Lower leg skin (tissue), 3 donors: ENCODE results near the gene EYS.

ENCODE experiments used
- POLR2A ChIP-seq, 2 donors: fragments of 450-650 bp; IDR thresholded peaks; one replicate each; pipeline ENCODE4 v1.6.1; 2016 to 2017; ENCODE audit warnings: antibody characterized with exemption in 2 of 2, mild to moderate bottlenecking in 1 of 2, moderate library complexity in 1 of 2
- TF ChIP-seq, protein P1 (sequence below), 3 donors: fragments of 450-650 bp; IDR thresholded peaks; one replicate each; pipeline ENCODE4 v1.5.1; 2016; ENCODE audit warnings: antibody characterized with exemption in 3 of 3, mild to moderate bottlenecking in 3 of 3, moderate library complexity in 2 of 3

- TF ChIP-seq, protein P1, sequence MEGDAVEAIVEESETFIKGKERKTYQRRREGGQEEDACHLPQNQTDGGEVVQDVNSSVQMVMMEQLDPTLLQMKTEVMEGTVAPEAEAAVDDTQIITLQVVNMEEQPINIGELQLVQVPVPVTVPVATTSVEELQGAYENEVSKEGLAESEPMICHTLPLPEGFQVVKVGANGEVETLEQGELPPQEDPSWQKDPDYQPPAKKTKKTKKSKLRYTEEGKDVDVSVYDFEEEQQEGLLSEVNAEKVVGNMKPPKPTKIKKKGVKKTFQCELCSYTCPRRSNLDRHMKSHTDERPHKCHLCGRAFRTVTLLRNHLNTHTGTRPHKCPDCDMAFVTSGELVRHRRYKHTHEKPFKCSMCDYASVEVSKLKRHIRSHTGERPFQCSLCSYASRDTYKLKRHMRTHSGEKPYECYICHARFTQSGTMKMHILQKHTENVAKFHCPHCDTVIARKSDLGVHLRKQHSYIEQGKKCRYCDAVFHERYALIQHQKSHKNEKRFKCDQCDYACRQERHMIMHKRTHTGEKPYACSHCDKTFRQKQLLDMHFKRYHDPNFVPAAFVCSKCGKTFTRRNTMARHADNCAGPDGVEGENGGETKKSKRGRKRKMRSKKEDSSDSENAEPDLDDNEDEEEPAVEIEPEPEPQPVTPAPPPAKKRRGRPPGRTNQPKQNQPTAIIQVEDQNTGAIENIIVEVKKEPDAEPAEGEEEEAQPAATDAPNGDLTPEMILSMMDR (IDR thresholded peaks at IDR 0.05): no peak
- no peak for TF ChIP-seq POLR2A (IDR thresholded peaks at IDR 0.05)
Measured at GRCh38 chr6:64672131-64672530, 1034.9 kb downstream of the EYS start.
